Fibroblast of lung (primary cell): Measurements from ENCODE around the gene C12orf54.
"Not testable (repeated sequence)": the region's sequence is repeated elsewhere in the genome, so short reads cannot be mapped to it uniquely, and the experiment has no call there.

ENCODE experiments used
- EZH2 ChIP-seq: IDR thresholded peaks from 2 replicates; pipeline ENCODE4 v1.5.1; 2012; ENCODE audit warnings: low read length, control low read depth, mild to moderate bottlenecking; ENCODE audit errors: missing control alignments
- TF ChIP-seq, protein P1 (sequence below), 2 donors: IDR thresholded peaks in 1 of 2; conservative IDR thresholded peaks in 1 of 2; 1 replicate in 1 of 2; 2 replicates in 1 of 2; pipeline ENCODE4 v1.5.1; 2011 to 2012; ENCODE audit warnings: low read length in 2 of 2, control low read depth in 1 of 2, inconsistent platforms in 1 of 2, low read depth in 1 of 2, mild to moderate bottlenecking in 1 of 2

- TF ChIP-seq, protein P1, sequence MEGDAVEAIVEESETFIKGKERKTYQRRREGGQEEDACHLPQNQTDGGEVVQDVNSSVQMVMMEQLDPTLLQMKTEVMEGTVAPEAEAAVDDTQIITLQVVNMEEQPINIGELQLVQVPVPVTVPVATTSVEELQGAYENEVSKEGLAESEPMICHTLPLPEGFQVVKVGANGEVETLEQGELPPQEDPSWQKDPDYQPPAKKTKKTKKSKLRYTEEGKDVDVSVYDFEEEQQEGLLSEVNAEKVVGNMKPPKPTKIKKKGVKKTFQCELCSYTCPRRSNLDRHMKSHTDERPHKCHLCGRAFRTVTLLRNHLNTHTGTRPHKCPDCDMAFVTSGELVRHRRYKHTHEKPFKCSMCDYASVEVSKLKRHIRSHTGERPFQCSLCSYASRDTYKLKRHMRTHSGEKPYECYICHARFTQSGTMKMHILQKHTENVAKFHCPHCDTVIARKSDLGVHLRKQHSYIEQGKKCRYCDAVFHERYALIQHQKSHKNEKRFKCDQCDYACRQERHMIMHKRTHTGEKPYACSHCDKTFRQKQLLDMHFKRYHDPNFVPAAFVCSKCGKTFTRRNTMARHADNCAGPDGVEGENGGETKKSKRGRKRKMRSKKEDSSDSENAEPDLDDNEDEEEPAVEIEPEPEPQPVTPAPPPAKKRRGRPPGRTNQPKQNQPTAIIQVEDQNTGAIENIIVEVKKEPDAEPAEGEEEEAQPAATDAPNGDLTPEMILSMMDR (conservative IDR thresholded peaks at IDR 0.05 in 1 of 2, IDR thresholded peaks at IDR 0.05 in 1 of 2; ENCODE audit: low read depth in 1 of 2, low read length in 2 of 2), result not testable (repeated sequence)
- TF ChIP-seq EZH2, result not testable (repeated sequence)
Observed at GRCh38 chr12:48520381-48520780, 38.1 kb downstream of the C12orf54 start.
